H1 (cell line): ENCODE results near the gene HIGD1B. TPM values are rescaled to one million over a fixed set of nuclear protein-coding genes. Genes with fewer than 3 reads are reported as not detected.

Experiments
- CTCF ChIA-PET: fragments of 300-600 bp; sonication (Branson Sonifier 250); formaldehyde crosslinking; loops from one replicate; lab custom pipeline; 2021; ENCODE audit not compliant: partially characterized antibody; lab: Charles Lee
- POLR2A ChIA-PET: fragments of 300-600 bp; sonication (Branson Sonifier 250); formaldehyde crosslinking; loops from one replicate; lab custom pipeline; 2021; ENCODE audit warnings: inconsistent platforms; ENCODE audit not compliant: partially characterized antibody; lab: Charles Lee
- DNase-seq, 2 experiments: peaks; one replicate each; pipeline versions ENCODE4 v3.0.0 to v3.0.0-alpha.2; 2010 to 2022; ENCODE audit warnings: low spot score in 2 of 2, low read depth in 1 of 2, mixed read lengths in 1 of 2
- FAIRE-seq: peaks from 2 replicates; lab custom pipeline; 2011; peaks lifted over from hg19 to GRCh38; lab: Jason Lieb, UNC
- H2AFZ ChIP-seq: 2 replicates; pipeline ENCODE4 v1.8.1; 2012; ENCODE audit warnings: low read length, inconsistent platforms
- H2AK5ac ChIP-seq: 2 replicates; pipeline ENCODE4 v1.6.1; 2013; ENCODE audit warnings: low read depth, low read length
- H2BK120ac ChIP-seq: replicated peaks from 2 replicates; pipeline ENCODE3; 2013; ENCODE audit warnings: low read depth, low read length, inconsistent platforms
- H2BK12ac ChIP-seq: 2 replicates; pipeline ENCODE4 v1.6.1; 2013; ENCODE audit warnings: low read depth, low read length
- H2BK15ac ChIP-seq: 2 replicates; pipeline ENCODE4 v1.6.1; 2013; ENCODE audit warnings: low read length
- H2BK20ac ChIP-seq: 2 replicates; pipeline ENCODE4 v1.6.1; 2013; ENCODE audit warnings: low read length
- H2BK5ac ChIP-seq: 2 replicates; pipeline ENCODE4 v1.6.1; 2013; ENCODE audit warnings: low read depth, low read length
- H3K14ac ChIP-seq: 2 replicates; pipeline ENCODE4 v1.6.1; 2013; ENCODE audit warnings: inconsistent platforms; ENCODE audit not compliant: insufficient read length
- H3K18ac ChIP-seq: 2 replicates; pipeline ENCODE4 v1.6.1; 2013; ENCODE audit warnings: low read length; ENCODE audit errors: extremely low read depth
- H3K23ac ChIP-seq: 2 replicates; pipeline ENCODE4 v1.6.1; 2013; ENCODE audit warnings: inconsistent platforms; ENCODE audit not compliant: insufficient read length
- H3K23me2 ChIP-seq: 2 replicates; pipeline ENCODE4 v1.6.1; 2013; ENCODE audit warnings: low read depth, low read length
- H3K27ac ChIP-seq: 2 replicates; pipeline ENCODE4 v1.6.1; 2011; ENCODE audit warnings: low read depth, low read length, inconsistent platforms
- H3K27me3 ChIP-seq, 4 experiments: replicated peaks in 1 of 4; 1 replicate in 1 of 4; 2 replicates in 3 of 4; pipeline versions ENCODE4 v1.6.1 to v1.8.1; 2011 to 2013; ENCODE audit warnings: low read length in 3 of 4, mild to moderate bottlenecking in 3 of 4, inconsistent platforms in 2 of 4, mixed read lengths in 2 of 4, moderate library complexity in 1 of 4; ENCODE audit not compliant: control insufficient read depth in 3 of 4, insufficient read depth in 3 of 4; ENCODE audit errors: extremely low read depth in 1 of 4
- H3K36me3 ChIP-seq, 4 experiments: 2 replicates each; pipeline versions ENCODE4 v1.6.1 to v1.8.1; 2011 to 2013; ENCODE audit warnings: mild to moderate bottlenecking in 4 of 4, low read length in 3 of 4, moderate library complexity in 2 of 4, control low read depth in 1 of 4, inconsistent platforms in 1 of 4; ENCODE audit not compliant: insufficient read depth in 4 of 4, control insufficient read depth in 2 of 4
- H3K4ac ChIP-seq: replicated peaks from 2 replicates; pipeline ENCODE3; 2013; ENCODE audit warnings: low read length, low read depth, mixed read lengths, inconsistent platforms; ENCODE audit not compliant: insufficient read length
- H3K4me1 ChIP-seq, 4 experiments: replicated peaks in 1 of 4; 1 replicate in 1 of 4; 2 replicates in 3 of 4; pipeline versions ENCODE4 v1.6.1 to v1.8.1; 2011 to 2013; ENCODE audit warnings: low read length in 3 of 4, inconsistent platforms in 2 of 4, mixed read lengths in 1 of 4; ENCODE audit not compliant: insufficient read depth in 4 of 4, control insufficient read depth in 3 of 4
- H3K4me2 ChIP-seq, 2 experiments: 2 replicates each; pipeline versions ENCODE4 v1.6.1 to v1.8.1; 2011 to 2013; ENCODE audit warnings: low read depth in 2 of 2, low read length in 2 of 2, control low read depth in 1 of 2, inconsistent platforms in 1 of 2, mild to moderate bottlenecking in 1 of 2; ENCODE audit not compliant: insufficient read depth in 1 of 2
- H3K4me3 ChIP-seq, 4 experiments: fragments of 200-600, 300-600 bp in 1 of 4; sonication (generic), shearing (Covaris generic), sonication (Bioruptor Twin) in 1 of 4; 2 replicates each; pipeline versions ENCODE4 v1.5.1 to v1.8.1; 2011 to 2016; ENCODE audit warnings: low read length in 4 of 4, low read depth in 3 of 4, control low read depth in 2 of 4, inconsistent platforms in 2 of 4, mild to moderate bottlenecking in 2 of 4, mixed read lengths in 1 of 4, moderate library complexity in 1 of 4; ENCODE audit not compliant: insufficient read depth in 2 of 4; ENCODE audit errors: extremely low read depth in 1 of 4
- H3K56ac ChIP-seq: replicated peaks from 2 replicates; pipeline ENCODE3; 2013; ENCODE audit warnings: low read depth, mild to moderate bottlenecking, mixed read lengths, low read length, inconsistent platforms; ENCODE audit not compliant: insufficient read length
- H3K79me1 ChIP-seq: 2 replicates; pipeline ENCODE4 v1.6.1; 2013; ENCODE audit warnings: low read depth, low read length, control low read depth
- H3K79me2 ChIP-seq, 2 experiments: 2 replicates each; pipeline versions ENCODE4 v1.6.1 to v1.8.1; 2012 to 2013; ENCODE audit warnings: low read length in 2 of 2, mild to moderate bottlenecking in 2 of 2, inconsistent platforms in 1 of 2; ENCODE audit not compliant: insufficient read depth in 2 of 2, control insufficient read depth in 1 of 2
- H3K9ac ChIP-seq, 4 experiments: replicated peaks in 1 of 4; 1 replicate in 1 of 4; 2 replicates in 3 of 4; pipeline versions ENCODE4 v1.6.1 to v1.8.1; 2011 to 2013; ENCODE audit warnings: low read depth in 3 of 4, low read length in 3 of 4, control low read depth in 2 of 4, mild to moderate bottlenecking in 2 of 4, moderate library complexity in 2 of 4, inconsistent platforms in 1 of 4; ENCODE audit errors: extremely low read depth in 1 of 4
- H3K9me3 ChIP-seq, 2 experiments: 2 replicates each; pipeline versions ENCODE4 v1.6.1 to v1.8.1; 2012 to 2013; ENCODE audit warnings: mild to moderate bottlenecking in 2 of 2, moderate library complexity in 2 of 2, control low read depth in 1 of 2, inconsistent platforms in 1 of 2, low read depth in 1 of 2, low read length in 1 of 2, mixed read lengths in 1 of 2; ENCODE audit not compliant: insufficient read depth in 2 of 2
- H4K20me1 ChIP-seq, 2 experiments: replicated peaks in 1 of 2; 2 replicates each; pipeline versions ENCODE3 to v1.8.1; 2011 to 2013; ENCODE audit warnings: inconsistent platforms in 2 of 2, low read length in 2 of 2, mild to moderate bottlenecking in 1 of 2; ENCODE audit not compliant: insufficient read depth in 2 of 2, control insufficient read depth in 1 of 2
- H4K5ac ChIP-seq: 2 replicates; pipeline ENCODE4 v1.6.1; 2013; ENCODE audit warnings: low read length, low read depth, mixed read lengths, inconsistent platforms; ENCODE audit not compliant: insufficient read length
- H4K8ac ChIP-seq: 2 replicates; pipeline ENCODE4 v1.8.0; 2013; ENCODE audit warnings: mild to moderate bottlenecking, moderate library complexity, low read length, inconsistent platforms; ENCODE audit not compliant: insufficient read depth; ENCODE audit errors: extremely low read depth
- H4K91ac ChIP-seq: replicated peaks from 2 replicates; pipeline ENCODE3; 2013; ENCODE audit warnings: low read length, mixed read lengths, inconsistent platforms; ENCODE audit not compliant: insufficient read length
- EZH2 ChIP-seq: fragments of 200-600 bp; sonication (generic); IDR thresholded peaks from 2 replicates; pipeline ENCODE4 v1.7.1; 2012; ENCODE audit warnings: low read depth, mild to moderate bottlenecking, moderate library complexity, low read length, inconsistent platforms; ENCODE audit not compliant: severe bottlenecking
- FOSL1 ChIP-seq: IDR thresholded peaks from 2 replicates; pipeline ENCODE4 v1.6.1; 2011; ENCODE audit warnings: mild to moderate bottlenecking, low read depth, low read length, moderate library complexity; ENCODE audit not compliant: insufficient read depth
- GTF2F1 ChIP-seq: IDR thresholded peaks from 2 replicates; pipeline ENCODE4 v1.6.1; 2012; ENCODE audit warnings: low read depth, low read length, improper control_type of control experiment, borderline replicate concordance
- HDAC2 ChIP-seq, 2 experiments: fragments of 300-600 bp in 1 of 2; sonication (generic) in 1 of 2; IDR thresholded peaks; 2 replicates each; pipeline ENCODE4 v1.6.1; 2011 to 2012; ENCODE audit warnings: low read depth in 2 of 2, low read length in 2 of 2, mild to moderate bottlenecking in 2 of 2, moderate library complexity in 2 of 2, borderline replicate concordance in 1 of 2, inconsistent platforms in 1 of 2
- JUN ChIP-seq: IDR thresholded peaks from 2 replicates; pipeline ENCODE4 v1.6.1; 2011; ENCODE audit warnings: low read depth, mild to moderate bottlenecking, improper control_type of control experiment, low read length
- RFX5 ChIP-seq: IDR thresholded peaks from 2 replicates; pipeline ENCODE4 v1.6.1; 2011; ENCODE audit warnings: low read depth, low read length, improper control_type of control experiment, borderline replicate concordance
- RNF2 ChIP-seq: fragments of 200-900, 300-1000 bp; sonication (generic); IDR thresholded peaks from 2 replicates; pipeline ENCODE4 v1.7.1; 2016; ENCODE audit warnings: borderline replicate concordance, low read depth, mild to moderate bottlenecking, antibody characterized with exemption, low read length; ENCODE audit not compliant: poor library complexity, severe bottlenecking; ENCODE audit errors: missing control alignments
- SIRT6 ChIP-seq: IDR thresholded peaks from one replicate; pipeline ENCODE4 v1.7.1; 2012; ENCODE audit warnings: low read length, inconsistent platforms
- SUZ12 ChIP-seq: fragments of 200-600 bp; sonication (generic); IDR thresholded peaks from 2 replicates; pipeline ENCODE4 v1.6.1; 2012; ENCODE audit warnings: mild to moderate bottlenecking, inconsistent platforms, low read length, moderate library complexity, mixed read lengths
- TAF7 ChIP-seq: optimal IDR thresholded peaks from 2 replicates; pipeline ENCODE3; 2011; ENCODE audit warnings: low read depth, mild to moderate bottlenecking, inconsistent platforms, low read length, moderate library complexity, borderline replicate concordance
- WGBS, 2 experiments: shearing (Covaris generic) in 1 of 2; methylation state at CpG; one replicate each; pipeline versions ENCODE4 v1.1.6 to v1.1.7; 2013 to 2015; ENCODE audit warnings: low lambda C conversion rate in 2 of 2, mixed read lengths in 2 of 2, inconsistent platforms in 1 of 2, low coverage in 1 of 2, missing lambda C conversion rate in 1 of 2; ENCODE audit not compliant: insufficient replicate concordance in 2 of 2, insufficient coverage in 1 of 2, insufficient read length in 1 of 2; ENCODE audit errors: extremely low coverage in 1 of 2, missing lambda C conversion rate in 1 of 2; 5-methylcytosine and 5-hydroxymethylcytosine counted together
- polyA plus RNA-seq, 7 experiments: library from polyadenylated mRNA; depleted of rRNA in 3 of 7; stranded (reverse) in 5 of 7; unstranded in 2 of 7; fragments of >200 nt in 5 of 7; fragments of 200-250 nt in 2 of 7; gene quantifications; 1 replicate in 5 of 7; 2 replicates in 1 of 7; 4 replicates in 1 of 7; pipeline versions ENCODE4 v1.2.1 to v1.2.3, GENCODE V29; 2011 to 2013; ENCODE audit warnings: missing spikeins in 2 of 7, mixed read lengths in 2 of 7
- total RNA-seq: library from RNA; stranded (reverse); fragmentation: NEBNext Ultra II Directional; extraction: Animal tissue kit (Norgen Biotek cat#: 25700); gene quantifications from 2 replicates; pipeline ENCODE4 v1.2.1, GENCODE V29; 2021
- TF ChIP-seq, protein P1 (sequence below): IDR thresholded peaks from 2 replicates; pipeline ENCODE4 v1.6.1; 2011; ENCODE audit warnings: low read depth, mild to moderate bottlenecking, low read length; ENCODE audit not compliant: insufficient read depth

The HIGD1B gene
- total and polyA plus RNA-seq, 2 of the 8 experiments (the other 6 are each of a cell fraction or from before 2014, with no cell fraction given): not detected

DNA sequence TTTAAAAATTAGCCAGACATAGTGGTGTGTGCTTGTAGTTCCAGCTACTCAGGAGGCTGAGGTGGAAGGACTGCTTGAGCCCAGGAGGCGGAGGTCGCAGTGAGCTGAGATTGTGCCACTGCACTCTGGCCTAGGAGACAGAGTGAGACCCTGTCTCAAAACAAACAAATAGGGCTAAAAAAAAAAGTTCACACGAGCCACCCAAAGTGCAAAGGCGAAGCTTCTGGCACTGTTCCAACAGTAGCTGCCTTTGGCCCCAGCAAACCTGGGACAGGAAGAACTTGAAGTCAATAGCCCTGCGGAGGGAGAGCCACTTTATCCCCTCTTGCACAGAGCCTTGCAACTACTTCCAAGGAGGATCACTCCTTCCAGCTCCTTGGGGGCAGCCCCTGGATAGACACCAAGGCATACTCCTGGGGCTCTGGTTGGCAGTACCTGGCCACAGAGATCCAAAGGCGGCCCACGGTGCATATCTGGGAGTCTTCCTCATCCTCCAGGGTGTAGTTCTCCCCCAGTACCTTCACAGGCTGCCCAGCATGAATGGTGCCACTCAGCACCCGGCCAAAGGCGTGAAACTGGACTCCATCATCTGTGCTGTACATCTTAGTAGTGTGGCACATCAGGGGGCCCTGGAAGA, 14.7 kb downstream of the HIGD1B start:
- no peak for DNase-seq
- Histone ChIP-seq H2AFZ (no peak overlapping the region), H3K23ac (no peak overlapping the region), H2AK5ac (no peak overlapping the region), H3K14ac (no peak overlapping the region), H2BK12ac (no peak overlapping the region), H3K27me3 (no peaks in the 10 kb centered on the region), H2BK20ac (no peak overlapping the region), H2BK15ac (no peak overlapping the region), H4K20me1 (peaks cover 0 to 2% of the 10 kb centered on the region in 2 experiments), H3K27ac (no peak overlapping the region), H2BK5ac (no peak overlapping the region), H3K79me1 (no peaks in the 10 kb centered on the region; the same call in 1 of the 2 replicates), H3K4me2 (no peak overlapping the region), H2BK120ac (no peak overlapping the region), H3K23me2 (no peaks in the 10 kb centered on the region), H3K4me3 (no peak overlapping the region), H3K9me3 (no peaks in the 10 kb centered on the region), H4K8ac (no peak overlapping the region), H3K36me3 (peaks cover 34 to 72% (median 50%) of the 10 kb centered on the region in 4 experiments), H3K18ac (no peak overlapping the region), H3K9ac (no peak overlapping the region), H4K5ac (no peak overlapping the region), H3K79me2 (no peaks in the 10 kb centered on the region), H3K56ac (no peak overlapping the region), H3K4me1 (no peaks in the 10 kb centered on the region), H4K91ac (no peak overlapping the region), H3K4ac (no peak overlapping the region)
- POLR2A ChIA-PET: interaction anchor here (0.6 to 5.0 kb wide), 3 partner anchors 10 to 14 kb away, joined by 3 to 15 read pairs (median 4); partner anchors contain the start of gene HIGD1B
- WGBS, 2 experiments: 92% methylated on average over 9 of the region's 9 CpGs; no CpG with 5 or more reads in 1 of the 2 experiments
- CTCF ChIA-PET: interaction anchor here (0.7 to 28.4 kb wide), 7 partner anchors 10 to 493 kb away, joined by 3 to 577 read pairs (median 38); partner anchors contain the start of gene HIGD1B
- FAIRE-seq: no peak
- TF ChIP-seq JUN (no peak), RNF2 (no peak), HDAC2 (IDR thresholded peaks at IDR 0.05; ENCODE audit: borderline replicate concordance in 1 of 2, low read depth in 2 of 2, low read length in 2 of 2) (no peak), FOSL1 (no peak), SIRT6 (no peak), GTF2F1 (no peak), RFX5 (no peak), SUZ12 (no peak), EZH2 (no peak), TAF7 (no peak)
- TF ChIP-seq, protein P1, sequence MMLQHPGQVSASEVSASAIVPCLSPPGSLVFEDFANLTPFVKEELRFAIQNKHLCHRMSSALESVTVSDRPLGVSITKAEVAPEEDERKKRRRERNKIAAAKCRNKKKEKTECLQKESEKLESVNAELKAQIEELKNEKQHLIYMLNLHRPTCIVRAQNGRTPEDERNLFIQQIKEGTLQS: no peak
